IgD-negative memory B cell (primary cell): ENCODE measurements around the gene HLA-DRA. TPM values are rescaled to one million over a fixed set of nuclear protein-coding genes. Genes with fewer than 3 reads are reported as not detected.
"Not testable (repeated sequence)": the region's sequence is repeated elsewhere in the genome, so short reads cannot be mapped to it uniquely, and the experiment has no call there.

Experiments used
- H3K27ac Mint-ChIP-seq, 3 donors: one replicate each; pipeline ENCODE4 v1.8.0; 2020 to 2022; ENCODE audit warnings: mild to moderate bottlenecking in 3 of 3, mixed read lengths in 3 of 3, moderate library complexity in 1 of 3
- H3K27me3 Mint-ChIP-seq: one replicate; pipeline ENCODE4 v1.8.0; 2021; ENCODE audit warnings: mixed read lengths
- H3K36me3 Mint-ChIP-seq: one replicate; pipeline ENCODE4 v1.8.0; 2020; ENCODE audit warnings: mild to moderate bottlenecking, mixed read lengths
- H3K4me1 Mint-ChIP-seq, 3 donors: one replicate each; pipeline ENCODE4 v1.8.0; 2020 to 2022; ENCODE audit warnings: mixed read lengths in 3 of 3, mild to moderate bottlenecking in 1 of 3
- H3K4me3 Mint-ChIP-seq, 4 donors: one replicate each; pipeline ENCODE4 v1.8.0; 2020 to 2022; ENCODE audit warnings: mild to moderate bottlenecking in 4 of 4, mixed read lengths in 4 of 4, moderate library complexity in 3 of 4
- H3K9me3 Mint-ChIP-seq, 3 donors: one replicate each; pipeline ENCODE4 v1.8.0; 2020 to 2021; ENCODE audit warnings: mixed read lengths in 3 of 3, mild to moderate bottlenecking in 1 of 3
- polyA plus RNA-seq: library from polyadenylated mRNA; unstranded; fragments of 300-500 nt; fragmentation: Illumina TruSeq; gene quantifications from one replicate; pipeline ENCODE4 v1.2.3, GENCODE V29; 2021

Gene HLA-DRA
- polyA plus RNA-seq, 1 donor from 2014 or later = 8,827 TPM

- no peaks in the 10 kb centered on the region for H3K9me3 Mint-ChIP-seq
- peak overlapping the region in 1 of 4 donors; percentile 69 for H3K4me3 Mint-ChIP-seq
- H3K27ac Mint-ChIP-seq = peak overlapping the region in 1 of 3 donors; percentile 45
- peaks cover 16% of the 10 kb centered on the region for H3K27me3 Mint-ChIP-seq
- no peaks in the 10 kb centered on the region for H3K36me3 Mint-ChIP-seq
- peaks cover 14 to 16% (median 16%) of the 10 kb centered on the region in 3 donors for H3K4me1 Mint-ChIP-seq
These were observed 24.1 kb upstream of the HLA-DRA start for GRCh38 chr6:32415521-32416019.

- H3K27me3 Mint-ChIP-seq = peaks cover 16% of the 10 kb centered on the region
- H3K27ac Mint-ChIP-seq = no peak overlapping the region
- no peak overlapping the region for H3K4me3 Mint-ChIP-seq
These were observed 23.7 kb upstream of the HLA-DRA start for GRCh38 chr6:32416036-32416435.

GRCh38 chr6:32424589-32425300 is 14.9 kb upstream of the HLA-DRA start:
- Mint-ChIP-seq H3K9me3 (no peaks in the 10 kb centered on the region), H3K4me1 (no peaks in the 10 kb centered on the region), H3K27me3 (no peaks in the 10 kb centered on the region), H3K4me3 (no peak overlapping the region), H3K27ac (no peak overlapping the region), H3K36me3 (no peaks in the 10 kb centered on the region)

More at GRCh38 chr6:32416036-32416435, 23.7 kb upstream of the HLA-DRA start:
- no peaks in the 10 kb centered on the region for H3K9me3 Mint-ChIP-seq
- H3K4me1 Mint-ChIP-seq = peaks cover 14 to 16% (median 16%) of the 10 kb centered on the region in 3 donors
- no peaks in the 10 kb centered on the region for H3K36me3 Mint-ChIP-seq

GRCh38 chr6:32426338-32426737 is 13.3 kb upstream of the HLA-DRA start:
- Mint-ChIP-seq H3K36me3 (no peaks in the 10 kb centered on the region), H3K9me3 (no peaks in the 10 kb centered on the region), H3K27me3 (no peaks in the 10 kb centered on the region), H3K4me1 (no peaks in the 10 kb centered on the region), H3K27ac (no peak overlapping the region), H3K4me3 (no peak overlapping the region)

- Mint-ChIP-seq H3K27ac (no peak overlapping the region), H3K9me3 (no peaks in the 10 kb centered on the region), H3K36me3 (no peaks in the 10 kb centered on the region), H3K4me1 (peaks cover 0 to 3% (median 3%) of the 10 kb centered on the region in 3 donors), H3K27me3 (no peaks in the 10 kb centered on the region), H3K4me3 (no peak overlapping the region)
These were observed 12.5 kb upstream of the HLA-DRA start for GRCh38 chr6:32427218-32427617.

- H3K4me1 Mint-ChIP-seq = peaks cover 0 to 5% (median 4%) of the 10 kb centered on the region in 3 donors
- no peaks in the 10 kb centered on the region for H3K27me3 Mint-ChIP-seq
- H3K4me3 Mint-ChIP-seq = no peak overlapping the region
- H3K9me3 Mint-ChIP-seq = no peaks in the 10 kb centered on the region
- no peaks in the 10 kb centered on the region for H3K36me3 Mint-ChIP-seq
- no peak overlapping the region for H3K27ac Mint-ChIP-seq
These were observed 11.7 kb upstream of the HLA-DRA start for GRCh38 chr6:32427934-32428474.

GRCh38 chr6:32430179-32430578 is 9.5 kb upstream of the HLA-DRA start:
- H3K36me3 Mint-ChIP-seq = no peaks in the 10 kb centered on the region
- H3K4me1 Mint-ChIP-seq = peaks cover 4 to 9% (median 5%) of the 10 kb centered on the region in 3 donors
- no peak overlapping the region for H3K4me3 Mint-ChIP-seq
- H3K9me3 Mint-ChIP-seq = no peaks in the 10 kb centered on the region
- no peak overlapping the region for H3K27ac Mint-ChIP-seq
- H3K27me3 Mint-ChIP-seq = no peaks in the 10 kb centered on the region

GRCh38 chr6:32431142-32431541 is 8.5 kb upstream of the HLA-DRA start:
- Mint-ChIP-seq H3K9me3 (no peaks in the 10 kb centered on the region), H3K27me3 (no peaks in the 10 kb centered on the region), H3K36me3 (no peaks in the 10 kb centered on the region), H3K4me1 (peaks cover 9 to 17% (median 12%) of the 10 kb centered on the region in 3 donors), H3K27ac (no peak overlapping the region), H3K4me3 (no peak overlapping the region)

GRCh38 chr6:32432050-32432450 is 7.6 kb upstream of the HLA-DRA start:
- Mint-ChIP-seq H3K4me1 (peaks cover 11 to 26% (median 22%) of the 10 kb centered on the region in 3 donors), H3K27me3 (no peaks in the 10 kb centered on the region), H3K4me3 (no peak overlapping the region), H3K36me3 (no peaks in the 10 kb centered on the region), H3K9me3 (no peaks in the 10 kb centered on the region), H3K27ac (peak overlapping the region in 1 of 3 donors; percentile 75)

GRCh38 chr6:32433950-32434349 is 5.7 kb upstream of the HLA-DRA start:
- H3K27ac Mint-ChIP-seq = peak overlapping the region in 2 of 3 donors; percentile 54 to 92
- H3K4me1 Mint-ChIP-seq = peaks cover 20 to 36% (median 34%) of the 10 kb centered on the region in 3 donors
- not testable (repeated sequence) for H3K9me3 Mint-ChIP-seq, H3K4me3 Mint-ChIP-seq, H3K36me3 Mint-ChIP-seq, H3K27me3 Mint-ChIP-seq

GRCh38 chr6:32436186-32436585 is 3.5 kb upstream of the HLA-DRA start:
- H3K4me1 Mint-ChIP-seq = peaks cover 27 to 41% (median 41%) of the 10 kb centered on the region in 3 donors
- peak overlapping the region; percentile 96 to 100 (median 100) for H3K27ac Mint-ChIP-seq
- H3K4me3 Mint-ChIP-seq = peak overlapping the region in 3 of 4 donors; percentile 49 to 92 (median 68)
- no peaks in the 10 kb centered on the region for H3K27me3 Mint-ChIP-seq
- H3K9me3 Mint-ChIP-seq = peaks cover 0 to 6% (median 0%) of the 10 kb centered on the region in 3 donors
- H3K36me3 Mint-ChIP-seq = peaks cover 8% of the 10 kb centered on the region

- peak overlapping the region; percentile 3 to 92 (median 85) for H3K4me3 Mint-ChIP-seq
- no peaks in the 10 kb centered on the region for H3K27me3 Mint-ChIP-seq
- peak overlapping the region; percentile 96 to 100 (median 100) for H3K27ac Mint-ChIP-seq
- H3K4me1 Mint-ChIP-seq = peaks cover 24 to 43% (median 41%) of the 10 kb centered on the region in 3 donors
- H3K36me3 Mint-ChIP-seq = peaks cover 13% of the 10 kb centered on the region
- H3K9me3 Mint-ChIP-seq = peaks cover 0 to 6% (median 2%) of the 10 kb centered on the region in 3 donors
These were observed 2.5 kb upstream of the HLA-DRA start for GRCh38 chr6:32436995-32437836.

- Mint-ChIP-seq H3K4me3 (peak overlapping the region; percentile 84 to 100 (median 98)), H3K36me3 (peaks cover 29% of the 10 kb centered on the region), H3K27me3 (no peaks in the 10 kb centered on the region), H3K4me1 (peaks cover 24 to 61% (median 52%) of the 10 kb centered on the region in 3 donors), H3K27ac (peak overlapping the region; percentile 96 to 100 (median 100)), H3K9me3 (peaks cover 0 to 6% (median 2%) of the 10 kb centered on the region in 3 donors)
These were observed 548 bp upstream of the HLA-DRA start for GRCh38 chr6:32439139-32439538.

- Mint-ChIP-seq H3K4me3 (peak overlapping the region; percentile 84 to 100 (median 98)), H3K4me1 (peaks cover 33 to 54% (median 47%) of the 10 kb centered on the region in 3 donors), H3K36me3 (peaks cover 37% of the 10 kb centered on the region), H3K27ac (peak overlapping the region; percentile 96 to 100 (median 100)), H3K27me3 (no peaks in the 10 kb centered on the region), H3K9me3 (peaks cover 0 to 6% (median 2%) of the 10 kb centered on the region in 3 donors)
These were observed 2.6 kb downstream of the HLA-DRA start for GRCh38 chr6:32442243-32442667.
